H1 (cell line): ENCODE data around the gene HAPLN3. TPM values are rescaled to one million over a fixed set of nuclear protein-coding genes. Genes with fewer than 3 reads are reported as not detected.

Experiments used
- CTCF ChIA-PET: fragments of 300-600 bp; sonication (Branson Sonifier 250); formaldehyde crosslinking; loops from one replicate; lab custom pipeline; 2021; ENCODE audit not compliant: partially characterized antibody; lab: Charles Lee
- POLR2A ChIA-PET: fragments of 300-600 bp; sonication (Branson Sonifier 250); formaldehyde crosslinking; loops from one replicate; lab custom pipeline; 2021; ENCODE audit warnings: inconsistent platforms; ENCODE audit not compliant: partially characterized antibody; lab: Charles Lee
- DNase-seq, 2 experiments: peaks; one replicate each; pipeline versions ENCODE4 v3.0.0 to v3.0.0-alpha.2; 2010 to 2022; ENCODE audit warnings: low spot score in 2 of 2, low read depth in 1 of 2, mixed read lengths in 1 of 2
- FAIRE-seq: peaks from 2 replicates; lab custom pipeline; 2011; peaks lifted over from hg19 to GRCh38; lab: Jason Lieb, UNC
- H2AFZ ChIP-seq: 2 replicates; pipeline ENCODE4 v1.8.1; 2012; ENCODE audit warnings: low read length, inconsistent platforms
- H2AK5ac ChIP-seq: 2 replicates; pipeline ENCODE4 v1.6.1; 2013; ENCODE audit warnings: low read depth, low read length
- H2BK120ac ChIP-seq: replicated peaks from 2 replicates; pipeline ENCODE3; 2013; ENCODE audit warnings: low read depth, low read length, inconsistent platforms
- H2BK12ac ChIP-seq: 2 replicates; pipeline ENCODE4 v1.6.1; 2013; ENCODE audit warnings: low read depth, low read length
- H2BK15ac ChIP-seq: 2 replicates; pipeline ENCODE4 v1.6.1; 2013; ENCODE audit warnings: low read length
- H2BK20ac ChIP-seq: 2 replicates; pipeline ENCODE4 v1.6.1; 2013; ENCODE audit warnings: low read length
- H2BK5ac ChIP-seq: 2 replicates; pipeline ENCODE4 v1.6.1; 2013; ENCODE audit warnings: low read depth, low read length
- H3K14ac ChIP-seq: 2 replicates; pipeline ENCODE4 v1.6.1; 2013; ENCODE audit warnings: inconsistent platforms; ENCODE audit not compliant: insufficient read length
- H3K18ac ChIP-seq: 2 replicates; pipeline ENCODE4 v1.6.1; 2013; ENCODE audit warnings: low read length; ENCODE audit errors: extremely low read depth
- H3K23ac ChIP-seq: 2 replicates; pipeline ENCODE4 v1.6.1; 2013; ENCODE audit warnings: inconsistent platforms; ENCODE audit not compliant: insufficient read length
- H3K23me2 ChIP-seq: 2 replicates; pipeline ENCODE4 v1.6.1; 2013; ENCODE audit warnings: low read depth, low read length
- H3K27ac ChIP-seq: 2 replicates; pipeline ENCODE4 v1.6.1; 2011; ENCODE audit warnings: low read depth, low read length, inconsistent platforms
- H3K27me3 ChIP-seq, 4 experiments: replicated peaks in 1 of 4; 1 replicate in 1 of 4; 2 replicates in 3 of 4; pipeline versions ENCODE4 v1.6.1 to v1.8.1; 2011 to 2013; ENCODE audit warnings: low read length in 3 of 4, mild to moderate bottlenecking in 3 of 4, inconsistent platforms in 2 of 4, mixed read lengths in 2 of 4, moderate library complexity in 1 of 4; ENCODE audit not compliant: control insufficient read depth in 3 of 4, insufficient read depth in 3 of 4; ENCODE audit errors: extremely low read depth in 1 of 4
- H3K36me3 ChIP-seq, 4 experiments: 2 replicates each; pipeline versions ENCODE4 v1.6.1 to v1.8.1; 2011 to 2013; ENCODE audit warnings: mild to moderate bottlenecking in 4 of 4, low read length in 3 of 4, moderate library complexity in 2 of 4, control low read depth in 1 of 4, inconsistent platforms in 1 of 4; ENCODE audit not compliant: insufficient read depth in 4 of 4, control insufficient read depth in 2 of 4
- H3K4ac ChIP-seq: replicated peaks from 2 replicates; pipeline ENCODE3; 2013; ENCODE audit warnings: low read length, low read depth, mixed read lengths, inconsistent platforms; ENCODE audit not compliant: insufficient read length
- H3K4me1 ChIP-seq, 4 experiments: replicated peaks in 1 of 4; 1 replicate in 1 of 4; 2 replicates in 3 of 4; pipeline versions ENCODE4 v1.6.1 to v1.8.1; 2011 to 2013; ENCODE audit warnings: low read length in 3 of 4, inconsistent platforms in 2 of 4, mixed read lengths in 1 of 4; ENCODE audit not compliant: insufficient read depth in 4 of 4, control insufficient read depth in 3 of 4
- H3K4me2 ChIP-seq, 2 experiments: 2 replicates each; pipeline versions ENCODE4 v1.6.1 to v1.8.1; 2011 to 2013; ENCODE audit warnings: low read depth in 2 of 2, low read length in 2 of 2, control low read depth in 1 of 2, inconsistent platforms in 1 of 2, mild to moderate bottlenecking in 1 of 2; ENCODE audit not compliant: insufficient read depth in 1 of 2
- H3K4me3 ChIP-seq, 4 experiments: fragments of 200-600, 300-600 bp in 1 of 4; sonication (generic), shearing (Covaris generic), sonication (Bioruptor Twin) in 1 of 4; 2 replicates each; pipeline versions ENCODE4 v1.5.1 to v1.8.1; 2011 to 2016; ENCODE audit warnings: low read length in 4 of 4, low read depth in 3 of 4, control low read depth in 2 of 4, inconsistent platforms in 2 of 4, mild to moderate bottlenecking in 2 of 4, mixed read lengths in 1 of 4, moderate library complexity in 1 of 4; ENCODE audit not compliant: insufficient read depth in 2 of 4; ENCODE audit errors: extremely low read depth in 1 of 4
- H3K56ac ChIP-seq: replicated peaks from 2 replicates; pipeline ENCODE3; 2013; ENCODE audit warnings: low read depth, mild to moderate bottlenecking, mixed read lengths, low read length, inconsistent platforms; ENCODE audit not compliant: insufficient read length
- H3K79me1 ChIP-seq: 2 replicates; pipeline ENCODE4 v1.6.1; 2013; ENCODE audit warnings: low read depth, low read length, control low read depth
- H3K79me2 ChIP-seq, 2 experiments: 2 replicates each; pipeline versions ENCODE4 v1.6.1 to v1.8.1; 2012 to 2013; ENCODE audit warnings: low read length in 2 of 2, mild to moderate bottlenecking in 2 of 2, inconsistent platforms in 1 of 2; ENCODE audit not compliant: insufficient read depth in 2 of 2, control insufficient read depth in 1 of 2
- H3K9ac ChIP-seq, 4 experiments: replicated peaks in 1 of 4; 1 replicate in 1 of 4; 2 replicates in 3 of 4; pipeline versions ENCODE4 v1.6.1 to v1.8.1; 2011 to 2013; ENCODE audit warnings: low read depth in 3 of 4, low read length in 3 of 4, control low read depth in 2 of 4, mild to moderate bottlenecking in 2 of 4, moderate library complexity in 2 of 4, inconsistent platforms in 1 of 4; ENCODE audit errors: extremely low read depth in 1 of 4
- H3K9me3 ChIP-seq, 2 experiments: 2 replicates each; pipeline versions ENCODE4 v1.6.1 to v1.8.1; 2012 to 2013; ENCODE audit warnings: mild to moderate bottlenecking in 2 of 2, moderate library complexity in 2 of 2, control low read depth in 1 of 2, inconsistent platforms in 1 of 2, low read depth in 1 of 2, low read length in 1 of 2, mixed read lengths in 1 of 2; ENCODE audit not compliant: insufficient read depth in 2 of 2
- H4K20me1 ChIP-seq, 2 experiments: replicated peaks in 1 of 2; 2 replicates each; pipeline versions ENCODE3 to v1.8.1; 2011 to 2013; ENCODE audit warnings: inconsistent platforms in 2 of 2, low read length in 2 of 2, mild to moderate bottlenecking in 1 of 2; ENCODE audit not compliant: insufficient read depth in 2 of 2, control insufficient read depth in 1 of 2
- H4K5ac ChIP-seq: 2 replicates; pipeline ENCODE4 v1.6.1; 2013; ENCODE audit warnings: low read length, low read depth, mixed read lengths, inconsistent platforms; ENCODE audit not compliant: insufficient read length
- H4K8ac ChIP-seq: 2 replicates; pipeline ENCODE4 v1.8.0; 2013; ENCODE audit warnings: mild to moderate bottlenecking, moderate library complexity, low read length, inconsistent platforms; ENCODE audit not compliant: insufficient read depth; ENCODE audit errors: extremely low read depth
- H4K91ac ChIP-seq: replicated peaks from 2 replicates; pipeline ENCODE3; 2013; ENCODE audit warnings: low read length, mixed read lengths, inconsistent platforms; ENCODE audit not compliant: insufficient read length
- ASH2L ChIP-seq: fragments of 200-600, 300-600 bp; sonication (generic); IDR thresholded peaks from one replicate; pipeline ENCODE4 v1.7.1; 2017; ENCODE audit warnings: low read length
- ATF3 ChIP-seq: IDR thresholded peaks from 2 replicates; pipeline ENCODE4 v1.6.1; 2011; ENCODE audit warnings: low read depth, mild to moderate bottlenecking, low read length; ENCODE audit not compliant: insufficient read depth
- CBX8 ChIP-seq: fragments of 300-800, 300-1000 bp; sonication (generic); IDR thresholded peaks from 2 replicates; pipeline ENCODE4 v1.7.1; 2016; ENCODE audit warnings: low read depth, low read length, borderline replicate concordance
- CHD1 ChIP-seq: IDR thresholded peaks from 2 replicates; pipeline ENCODE4 v1.6.1; 2012; ENCODE audit warnings: low read depth, low read length, improper control_type of control experiment
- EGR1 ChIP-seq: IDR thresholded peaks from 2 replicates; pipeline ENCODE4 v1.6.1; 2011; ENCODE audit warnings: low read depth, low read length, borderline replicate concordance
- FOSL1 ChIP-seq: IDR thresholded peaks from 2 replicates; pipeline ENCODE4 v1.6.1; 2011; ENCODE audit warnings: mild to moderate bottlenecking, low read depth, low read length, moderate library complexity; ENCODE audit not compliant: insufficient read depth
- HDAC6 ChIP-seq: IDR thresholded peaks from one replicate; pipeline ENCODE4 v1.7.1; 2012; ENCODE audit warnings: low read depth, mild to moderate bottlenecking, inconsistent platforms, low read length, moderate library complexity
- KDM5A ChIP-seq: fragments of 200-600 bp; IDR thresholded peaks from 2 replicates; pipeline ENCODE4 v1.7.1; 2012; ENCODE audit warnings: mild to moderate bottlenecking, low read length, inconsistent platforms, mixed read lengths
- NRF1 ChIP-seq: IDR thresholded peaks from 2 replicates; pipeline ENCODE4 v1.6.1; 2011; ENCODE audit warnings: mild to moderate bottlenecking, low read depth, low read length, improper control_type of control experiment
- POLR2A ChIP-seq, 2 experiments: IDR thresholded peaks; 1 replicate in 1 of 2; 2 replicates in 1 of 2; pipeline ENCODE4 v1.6.1; 2011; ENCODE audit warnings: low read depth in 2 of 2, low read length in 2 of 2, mild to moderate bottlenecking in 2 of 2; ENCODE audit errors: control extremely low read depth in 1 of 2
- RNF2 ChIP-seq: fragments of 200-900, 300-1000 bp; sonication (generic); IDR thresholded peaks from 2 replicates; pipeline ENCODE4 v1.7.1; 2016; ENCODE audit warnings: borderline replicate concordance, low read depth, mild to moderate bottlenecking, antibody characterized with exemption, low read length; ENCODE audit not compliant: poor library complexity, severe bottlenecking; ENCODE audit errors: missing control alignments
- SIRT6 ChIP-seq: IDR thresholded peaks from one replicate; pipeline ENCODE4 v1.7.1; 2012; ENCODE audit warnings: low read length, inconsistent platforms
- SP2 ChIP-seq: IDR thresholded peaks from 2 replicates; pipeline ENCODE4 v1.6.1; 2012; ENCODE audit warnings: mild to moderate bottlenecking, low read length, inconsistent platforms
- TBP ChIP-seq: IDR thresholded peaks from 2 replicates; pipeline ENCODE4 v1.6.1; 2011; ENCODE audit warnings: low read depth, low read length, improper control_type of control experiment
- WGBS, 2 experiments: shearing (Covaris generic) in 1 of 2; methylation state at CpG; one replicate each; pipeline versions ENCODE4 v1.1.6 to v1.1.7; 2013 to 2015; ENCODE audit warnings: low lambda C conversion rate in 2 of 2, mixed read lengths in 2 of 2, inconsistent platforms in 1 of 2, low coverage in 1 of 2, missing lambda C conversion rate in 1 of 2; ENCODE audit not compliant: insufficient replicate concordance in 2 of 2, insufficient coverage in 1 of 2, insufficient read length in 1 of 2; ENCODE audit errors: extremely low coverage in 1 of 2, missing lambda C conversion rate in 1 of 2; 5-methylcytosine and 5-hydroxymethylcytosine counted together
- polyA plus RNA-seq, 7 experiments: library from polyadenylated mRNA; depleted of rRNA in 3 of 7; stranded (reverse) in 5 of 7; unstranded in 2 of 7; fragments of >200 nt in 5 of 7; fragments of 200-250 nt in 2 of 7; gene quantifications; 1 replicate in 5 of 7; 2 replicates in 1 of 7; 4 replicates in 1 of 7; pipeline versions ENCODE4 v1.2.1 to v1.2.3, GENCODE V29; 2011 to 2013; ENCODE audit warnings: missing spikeins in 2 of 7, mixed read lengths in 2 of 7
- total RNA-seq: library from RNA; stranded (reverse); fragmentation: NEBNext Ultra II Directional; extraction: Animal tissue kit (Norgen Biotek cat#: 25700); gene quantifications from 2 replicates; pipeline ENCODE4 v1.2.1, GENCODE V29; 2021

HAPLN3 gene
- total and polyA plus RNA-seq, 2 of the 8 experiments (the other 6 are each of a cell fraction or from before 2014, with no cell fraction given), result 76.2 to 79.7 TPM

DNA sequence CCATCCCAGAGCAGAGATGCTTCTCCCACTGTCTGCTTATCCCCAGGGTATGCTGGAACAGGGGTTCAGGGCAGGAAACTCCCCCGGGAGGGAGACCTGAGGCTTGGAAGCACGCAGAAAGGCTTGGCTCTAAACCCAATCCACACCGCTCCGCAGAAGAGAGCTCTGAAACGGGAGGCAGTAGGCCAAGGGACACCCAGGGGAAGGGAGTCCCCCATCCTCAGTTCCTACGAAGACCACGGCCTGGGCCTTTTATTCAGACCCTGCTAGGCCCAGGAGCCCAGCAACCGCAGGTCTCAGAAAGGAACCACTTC lies 1.8 kb upstream of the HAPLN3 start:
- peaks cover 0 to 37% (median 22%) of the 10 kb centered on the region in 4 experiments; a peak in 6 of 7 replicates for H3K4me1 ChIP-seq
- H3K9ac ChIP-seq, result no peak overlapping the region
- H3K18ac ChIP-seq, result 0 out of 2 replicates have a peak overlapping the region, but pooled peaks have one; percentile 73
- no peak overlapping the region for H3K23ac ChIP-seq
- H3K79me1 ChIP-seq, result peaks cover 7% of the 10 kb centered on the region; the same call in 1 of the 2 replicates
- H2AFZ ChIP-seq, result no peak overlapping the region
- no peak overlapping the region for H2BK15ac ChIP-seq
- peaks cover 13 to 44% (median 27%) of the 10 kb centered on the region in 4 experiments for H3K36me3 ChIP-seq
- H3K27me3 ChIP-seq, result no peaks in the 10 kb centered on the region
- no peak overlapping the region for H4K91ac ChIP-seq
- POLR2A ChIA-PET, result interaction anchor here (0.7 to 27.2 kb wide), 28 partner anchors 12 to 342 kb away, joined by 3 to 607 read pairs (median 4); partner anchors contain the start of gene MFGE8
- no peak overlapping the region for H3K4ac ChIP-seq
- no peak overlapping the region for H2AK5ac ChIP-seq
- H2BK12ac ChIP-seq, result no peak overlapping the region
- no peak overlapping the region for H4K8ac ChIP-seq
- H4K5ac ChIP-seq, result no peak overlapping the region
- peak overlapping the region; percentile 2 to 25; a peak in 2 of 4 replicates for H3K4me2 ChIP-seq
- no peak overlapping the region for H3K14ac ChIP-seq
- peaks cover 11 to 27% of the 10 kb centered on the region in 2 experiments for H4K20me1 ChIP-seq
- no peak overlapping the region for H3K56ac ChIP-seq
- DNase-seq (no peak), FAIRE-seq (no peak)
- no peak overlapping the region for H3K27ac ChIP-seq
- peaks cover 0 to 9% of the 10 kb centered on the region in 2 experiments; a peak in 1 of 4 replicates for H3K79me2 ChIP-seq
- WGBS, 2 experiments, result 59% methylated on average over 8 of the region's 8 CpGs; no CpG with 5 or more reads in 1 of the 2 experiments
- CTCF ChIA-PET, result interaction anchor here (0.8 to 10.4 kb wide), 10 partner anchors 6 to 216 kb away, joined by 3 to 95 read pairs (median 5); no protein-coding TSS in a partner anchor
- no peak overlapping the region for H2BK120ac ChIP-seq
- H3K4me3 ChIP-seq, result peak overlapping the region in 1 of 4 experiments; percentile 12; a peak in 1 of 8 replicates
- no peak overlapping the region for H2BK20ac ChIP-seq
- H3K9me3 ChIP-seq, result no peaks in the 10 kb centered on the region; a peak in 1 of 4 replicates
- H3K23me2 ChIP-seq, result peaks cover 14% of the 10 kb centered on the region; the same call in 1 of the 2 replicates
- no peak overlapping the region for H2BK5ac ChIP-seq
- TF ChIP-seq CBX8 (no peak), NRF1 (no peak), SP2 (no peak), KDM5A (no peak), RNF2 (no peak), CHD1 (no peak), ASH2L (no peak), FOSL1 (no peak), HDAC6 (no peak), EGR1 (no peak), SIRT6 (peak; percentile 28), POLR2A (IDR thresholded peaks at IDR 0.05; ENCODE audit: control extremely low read depth in 1 of 2, low read depth in 2 of 2, low read length in 2 of 2) (peak in 1 of 2 experiments; percentile 84; a peak in 1 of 3 replicates), ATF3 (no peak), TBP (no peak)
